ENCODE measurements around the gene CSMD2. TPM values are rescaled to one million over a fixed set of nuclear protein-coding genes. Genes with fewer than 3 reads are reported as not detected.

Gene CSMD2
- total RNA-seq, 2 donors from 2014 or later = 0.62 to 2.8 TPM

GRCh38 chr1:33928251-33928650 lies 236.8 kb downstream of the CSMD2 start:
- no peaks in the 10 kb centered on the region for H3K4me1 ChIP-seq (ENCODE audit: control insufficient read depth, insufficient read depth, low read length)
- Mint-ChIP-seq H3K36me3 (ENCODE audit: low read depth) (no peaks in the 10 kb centered on the region), H3K4me3 (no peak overlapping the region), H3K27ac (no peak overlapping the region), H3K27me3 (ENCODE audit: insufficient read depth) (no peaks in the 10 kb centered on the region), H3K4me1 (no peaks in the 10 kb centered on the region), H3K9me3 (no peaks in the 10 kb centered on the region)
- DNase-seq = no peak
- no peak for TF ChIP-seq CTCF (conservative IDR thresholded peaks at IDR 0.05)
- no peaks in the 10 kb centered on the region for H3K9me3 ChIP-seq (ENCODE audit: control insufficient read depth, low read length)
- H3K4me3 ChIP-seq (ENCODE audit: low read length) = no peak overlapping the region
- H3K36me3 ChIP-seq (ENCODE audit: control insufficient read depth, insufficient read depth, low read length) = no peaks in the 10 kb centered on the region
- no peak overlapping the region for H3K9ac ChIP-seq (ENCODE audit: extremely low read depth, low read length, poor library complexity, severe bottlenecking)
- H3K27me3 ChIP-seq (ENCODE audit: control insufficient read depth, insufficient read depth, low read length, poor library complexity, severe bottlenecking) = no peaks in the 10 kb centered on the region
- H3K27ac ChIP-seq (ENCODE audit: low read depth, low read length) = no peak overlapping the region

DNA sequence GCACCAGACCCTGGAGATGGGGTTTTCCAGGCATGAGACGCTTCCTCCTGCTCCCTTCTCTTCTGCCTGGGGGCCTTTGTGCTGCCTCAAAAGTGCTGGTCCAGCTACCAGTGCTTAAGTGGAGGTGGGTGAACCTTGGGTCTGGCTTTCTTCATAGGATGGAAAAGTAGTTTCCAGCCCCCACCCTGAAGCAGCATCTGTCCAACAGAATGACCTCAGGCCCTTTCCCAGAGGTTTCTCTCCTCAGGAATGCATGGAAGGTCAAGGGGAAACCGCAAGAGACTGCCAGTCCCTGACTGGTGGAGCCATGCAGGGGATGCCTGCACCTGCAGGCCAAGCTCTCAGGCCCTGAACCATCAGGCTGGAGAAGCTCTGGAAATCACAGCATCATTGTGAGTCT lies 237.3 kb downstream of the CSMD2 start:
- DNase-seq = no peak
- 86 to 100% methylated on average over 2 of the region's 2 CpGs for WGBS, 2 experiments (ENCODE audit: insufficient coverage in 1 of 2, insufficient read length in 1 of 2)
- no peaks in the 10 kb centered on the region for H3K36me3 Mint-ChIP-seq (ENCODE audit: low read depth)
- H3K4me3 Mint-ChIP-seq = no peak overlapping the region
- no peaks in the 10 kb centered on the region for H3K4me1 Mint-ChIP-seq
- TF ChIP-seq CTCF (conservative IDR thresholded peaks at IDR 0.05) = no peak
- Histone ChIP-seq H3K9me3 (ENCODE audit: control insufficient read depth, low read length) (no peaks in the 10 kb centered on the region), H3K4me1 (ENCODE audit: control insufficient read depth, insufficient read depth, low read length) (no peaks in the 10 kb centered on the region), H3K4me3 (ENCODE audit: low read length) (no peak overlapping the region), H3K36me3 (ENCODE audit: control insufficient read depth, insufficient read depth, low read length) (no peaks in the 10 kb centered on the region), H3K27me3 (ENCODE audit: control insufficient read depth, insufficient read depth, low read length, poor library complexity, severe bottlenecking) (no peaks in the 10 kb centered on the region), H3K27ac (ENCODE audit: low read depth, low read length) (no peak overlapping the region), H3K9ac (ENCODE audit: extremely low read depth, low read length, poor library complexity, severe bottlenecking) (no peak overlapping the region)
- no peaks in the 10 kb centered on the region for H3K9me3 Mint-ChIP-seq
- H3K27ac Mint-ChIP-seq = no peak overlapping the region
- H3K27me3 Mint-ChIP-seq (ENCODE audit: insufficient read depth) = no peaks in the 10 kb centered on the region

DNA sequence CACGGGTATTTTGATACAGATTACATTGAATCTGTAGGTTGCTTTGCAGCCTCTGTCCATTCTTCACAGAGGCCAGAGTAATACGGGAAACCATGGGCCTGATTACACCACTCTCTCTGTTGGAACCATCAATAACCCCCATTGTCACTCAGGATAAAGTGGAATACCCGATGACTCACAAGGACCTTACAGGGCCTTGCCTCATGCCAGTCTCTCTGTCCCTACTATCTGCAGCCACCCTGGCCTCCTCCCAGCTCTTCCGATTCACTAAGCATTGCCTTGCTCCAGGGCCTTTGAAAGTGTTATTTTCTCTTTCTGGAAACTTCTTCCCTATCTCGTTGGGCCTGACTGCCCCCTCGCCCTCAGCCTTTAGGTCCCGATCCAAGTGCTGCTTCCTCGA lies 239.4 kb downstream of the CSMD2 start:
- H3K4me1 ChIP-seq (ENCODE audit: control insufficient read depth, insufficient read depth, low read length) = no peaks in the 10 kb centered on the region
- Mint-ChIP-seq H3K9me3 (no peaks in the 10 kb centered on the region), H3K4me3 (no peak overlapping the region), H3K36me3 (ENCODE audit: low read depth) (no peaks in the 10 kb centered on the region), H3K4me1 (no peaks in the 10 kb centered on the region), H3K27ac (no peak overlapping the region), H3K27me3 (ENCODE audit: insufficient read depth) (no peaks in the 10 kb centered on the region)
- no peak overlapping the region for H3K4me3 ChIP-seq (ENCODE audit: low read length)
- no peak overlapping the region for H3K27ac ChIP-seq (ENCODE audit: low read depth, low read length)
- no peaks in the 10 kb centered on the region for H3K36me3 ChIP-seq (ENCODE audit: control insufficient read depth, insufficient read depth, low read length)
- H3K9me3 ChIP-seq (ENCODE audit: control insufficient read depth, low read length) = no peaks in the 10 kb centered on the region
- DNase-seq = no peak
- no peak overlapping the region for H3K9ac ChIP-seq (ENCODE audit: extremely low read depth, low read length, poor library complexity, severe bottlenecking)
- TF ChIP-seq CTCF (conservative IDR thresholded peaks at IDR 0.05) = no peak
- no peaks in the 10 kb centered on the region for H3K27me3 ChIP-seq (ENCODE audit: control insufficient read depth, insufficient read depth, low read length, poor library complexity, severe bottlenecking)
- WGBS, 2 experiments (ENCODE audit: insufficient coverage in 1 of 2, insufficient read length in 1 of 2) = 88 to 89% methylated on average over 7 to 8 of the region's 8 CpGs
